ENCODE results near the gene AR. TPM values are rescaled to one million over a fixed set of nuclear protein-coding genes. Genes with fewer than 3 reads are reported as not detected.

AR gene
- total and polyA plus RNA-seq, 2 of the 13 experiments (the other 11 are each of a cell fraction or from before 2014, with no cell fraction given), result not detected

GRCh38 chrX:67568769-67569168, 24.9 kb downstream of the AR start:
- Histone ChIP-seq H3K36me3 (replicated peaks in 1 of 2; ENCODE audit: control insufficient read depth in 1 of 2, insufficient read depth in 2 of 2, low read length in 2 of 2) (no peaks in the 10 kb centered on the region), H3K9me3 (ENCODE audit: low read length) (no peaks in the 10 kb centered on the region; the same call in 1 of the 2 replicates), H3K27ac (ENCODE audit: extremely low read length, insufficient read depth, low read length) (no peak overlapping the region), H3K9ac (ENCODE audit: insufficient read depth, low read depth, low read length) (no peak overlapping the region), H3K79me2 (ENCODE audit: insufficient read depth, low read length) (no peaks in the 10 kb centered on the region), H4K20me1 (ENCODE audit: insufficient read depth, low read length) (no peaks in the 10 kb centered on the region), H3K4me1 (ENCODE audit: insufficient read depth, low read length) (no peaks in the 10 kb centered on the region), H2AFZ (ENCODE audit: low read length) (no peak overlapping the region), H3K27me3 (ENCODE audit: control insufficient read depth in 1 of 2, insufficient read depth in 2 of 2, low read length in 2 of 2) (no peaks in the 10 kb centered on the region), H3K4me2 (ENCODE audit: low read depth, low read length) (no peak overlapping the region), H3K4me3 (replicated peaks in 1 of 3; ENCODE audit: insufficient read depth in 1 of 3, low read depth in 2 of 3, low read length in 3 of 3) (no peak overlapping the region)
- POLR2A ChIA-PET, result no interaction called here
- intact Hi-C loops (cut with micrococcal nuclease; ENCODE audit: unreplicated experiment), result no loop called here
- CTCF ChIA-PET (ENCODE audit: low intra/inter-chr PET ratio, low total read pairs), result no interaction called here
- DNase-seq (ENCODE audit: low spot score) (no peak), FAIRE-seq (no peak), ATAC-seq (no peak)
- 0% methylated on average over 1 of the region's 5 CpGs for WGBS (ENCODE audit: low lambda C conversion rate)
- TF ChIP-seq NR2F1 (CRISPR knock-in tag; IDR thresholded peaks at IDR 0.05) (no peak), ZKSCAN1 (IDR thresholded peaks at IDR 0.05; ENCODE audit: low read length) (no peak), PBX3 (CRISPR knock-in tag; IDR thresholded peaks at IDR 0.05; ENCODE audit: borderline replicate concordance) (no peak), SP140L (CRISPR knock-in tag; IDR thresholded peaks at IDR 0.05; ENCODE audit: borderline replicate concordance) (no peak), DDIT3 (CRISPR knock-in tag; IDR thresholded peaks at IDR 0.05) (no peak), TIGD3 (CRISPR knock-in tag; IDR thresholded peaks at IDR 0.05; ENCODE audit: borderline replicate concordance) (no peak), CBX5 (CRISPR knock-in tag; IDR thresholded peaks at IDR 0.05; ENCODE audit: borderline replicate concordance) (no peak), ZSCAN25 (CRISPR knock-in tag; IDR thresholded peaks at IDR 0.05) (no peak), ZFP37 (CRISPR knock-in tag; IDR thresholded peaks at IDR 0.05; ENCODE audit: borderline replicate concordance) (no peak), CENPX (CRISPR knock-in tag; IDR thresholded peaks at IDR 0.05) (no peak), ESRRA (CRISPR knock-in tag; IDR thresholded peaks at IDR 0.05; ENCODE audit: low read depth) (no peak)
- in situ Hi-C loops (cut with HindIII; ENCODE audit: extremely low pct_ligation_motif_present, low pct_unique_long_range_greater_than_20kb), result loop anchor here (25.0 kb wide), 1 partner anchor 569 kb away; no protein-coding TSS in a partner anchor
- no TSS peak for BruUV-seq (replicated peaks)
